Urinary bladder (tissue), 4 donors: ENCODE measurements around the gene AKR1B15. TPM values are rescaled to one million over a fixed set of nuclear protein-coding genes. Genes with fewer than 3 reads are reported as not detected.
"Not testable (repeated sequence)": the region's sequence is repeated elsewhere in the genome, so short reads cannot be mapped to it uniquely, and the experiment has no call there.

ENCODE experiments used
- DNase-seq: peaks from one replicate; pipeline ENCODE4 v3.0.0-alpha.2; 2015; ENCODE audit errors: extremely low spot score
- H3K27ac ChIP-seq: one replicate; pipeline ENCODE4 v1.5.1; 2013; ENCODE audit warnings: low read depth, mild to moderate bottlenecking, moderate library complexity
- H3K36me3 ChIP-seq: one replicate; pipeline ENCODE4 v1.6.1; 2013; ENCODE audit warnings: mild to moderate bottlenecking, moderate library complexity; ENCODE audit not compliant: insufficient read depth
- H3K4me1 ChIP-seq: one replicate; pipeline ENCODE4 v1.6.1; 2013; ENCODE audit warnings: mild to moderate bottlenecking, moderate library complexity; ENCODE audit not compliant: insufficient read depth
- H3K4me3 ChIP-seq: one replicate; pipeline ENCODE4 v1.5.1; 2013; ENCODE audit warnings: low read depth, low read length
- WGBS: extraction: QIAGEN DNeasy Blood & Tissue Kit; methylation state at CpG from one replicate; pipeline ENCODE4 v1.1.7; 2013; 5-methylcytosine and 5-hydroxymethylcytosine counted together
- polyA plus RNA-seq: library from polyadenylated mRNA; stranded (reverse); fragments of 200-250 nt; gene quantifications from one replicate; pipeline ENCODE4 v1.2.3, GENCODE V29; 2013
- total RNA-seq: library from RNA; depleted of rRNA; stranded (reverse); fragments of >200 nt; gene quantifications from one replicate; pipeline ENCODE4 v1.2.3, GENCODE V29; 2014
- donor health status: healthy with polysubstance abuse.
- donor health status: healthy.

AKR1B15 gene
- total and polyA plus RNA-seq, 2 donors, result 0.86 TPM; not detected in 1

DNA sequence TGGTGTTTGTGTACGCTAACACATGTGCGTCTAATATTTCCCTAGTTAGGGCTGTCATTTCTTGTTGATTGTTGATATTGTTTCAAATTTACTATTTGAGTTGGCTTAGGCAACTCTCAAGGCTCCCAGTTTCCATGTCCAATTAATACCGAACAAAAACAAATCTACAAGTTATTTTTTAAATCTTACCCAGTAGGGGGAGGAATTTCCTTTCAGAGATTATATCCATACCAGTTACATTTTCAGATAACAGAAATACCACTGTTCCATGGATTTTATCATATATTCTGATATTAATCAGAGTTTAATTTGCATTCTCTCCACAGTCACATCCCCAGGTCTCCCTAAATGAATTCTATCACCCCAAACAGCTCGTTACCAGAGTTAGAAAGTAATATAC is 28.8 kb upstream of the AKR1B15 start:
- no peaks in the 10 kb centered on the region for H3K36me3 ChIP-seq
- no peak overlapping the region for H3K27ac ChIP-seq
- no peaks in the 10 kb centered on the region for H3K4me1 ChIP-seq
- 71% methylated on average over 4 of the region's 4 CpGs for WGBS
- DNase-seq, result no peak
- no peak overlapping the region for H3K4me3 ChIP-seq

DNA sequence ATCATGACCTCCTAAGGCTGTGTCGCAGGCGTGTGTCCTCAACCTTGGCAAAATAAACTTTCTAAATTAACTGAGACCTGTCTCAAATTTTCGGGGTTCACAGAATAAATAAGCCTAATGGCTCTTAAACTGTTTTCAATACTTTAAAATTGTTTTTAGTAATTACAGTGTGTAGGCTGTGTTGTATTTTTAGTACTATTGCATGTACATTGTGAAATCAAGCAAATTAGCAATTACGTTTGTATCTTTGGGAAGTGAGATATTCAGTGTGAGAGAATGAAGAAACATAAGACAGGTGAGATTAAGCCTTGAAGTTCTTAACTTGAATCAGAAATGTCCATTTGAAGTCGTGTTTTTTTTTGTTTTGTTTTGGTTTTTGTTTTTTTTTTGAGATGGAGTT is 26.3 kb upstream of the AKR1B15 start:
- 82% methylated on average over 5 of the region's 5 CpGs for WGBS
- H3K27ac ChIP-seq, result no peak overlapping the region

DNA sequence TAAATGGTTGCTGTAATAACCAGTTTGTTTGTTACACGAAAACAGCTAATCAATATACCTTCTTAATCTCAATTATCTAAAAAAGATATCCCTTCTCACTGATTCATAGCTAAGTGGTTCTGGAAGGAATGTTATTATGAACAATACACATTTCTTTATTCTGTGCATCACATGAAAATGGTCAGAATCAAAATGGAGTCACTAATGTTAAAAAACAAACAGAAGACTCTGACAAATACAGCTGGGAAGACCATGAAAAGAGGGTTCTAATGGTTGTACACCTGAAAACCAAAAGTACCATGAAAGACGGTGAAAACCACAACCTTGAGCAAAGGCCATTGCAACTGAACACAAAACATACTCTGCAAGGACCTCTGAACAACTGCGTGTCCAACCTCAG is 23.5 kb upstream of the AKR1B15 start:
- not testable (repeated sequence) for DNase-seq, H3K4me3 ChIP-seq, H3K36me3 ChIP-seq, H3K4me1 ChIP-seq, H3K27ac ChIP-seq
- 83% methylated on average over 3 of the region's 3 CpGs for WGBS

More for the DNA sequence above, 26.3 kb upstream of the AKR1B15 start:
- DNase-seq, result no peak
- H3K4me3 ChIP-seq, result no peak overlapping the region
- no peaks in the 10 kb centered on the region for H3K4me1 ChIP-seq
- H3K36me3 ChIP-seq, result no peaks in the 10 kb centered on the region

DNA sequence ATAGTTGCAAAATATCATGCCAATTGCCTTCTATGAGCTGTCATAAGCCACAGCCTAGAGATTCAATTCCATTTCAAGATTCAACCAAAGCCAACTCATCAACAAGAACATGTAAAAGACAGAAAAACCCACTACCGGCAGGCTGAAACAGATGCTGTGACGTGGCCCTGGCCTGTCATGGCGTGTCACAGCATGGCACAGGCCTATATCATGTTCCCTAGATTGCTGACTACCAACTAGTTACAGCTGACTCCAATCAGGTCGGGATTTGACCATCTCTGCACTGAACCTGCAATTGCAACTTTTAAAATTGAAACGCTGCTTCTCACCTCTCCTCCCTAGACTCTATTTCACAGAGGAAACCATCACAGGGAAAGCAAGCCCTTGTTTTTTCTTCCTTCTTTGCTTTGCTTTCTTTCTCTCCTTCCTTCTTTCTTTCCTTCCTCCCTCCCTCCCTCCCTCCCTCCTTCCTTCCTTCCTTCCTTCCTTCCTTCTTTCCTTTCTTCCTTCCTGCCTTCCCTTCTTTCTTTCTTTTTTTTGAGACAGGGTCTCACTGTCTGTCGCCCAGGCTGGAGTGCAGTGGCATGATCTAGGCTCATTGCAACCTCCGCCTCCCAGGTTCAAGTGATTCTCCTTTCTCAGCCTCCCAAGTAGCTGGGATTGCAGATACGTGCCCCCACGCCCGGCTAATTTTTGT is 22.2 kb upstream of the AKR1B15 start:
- not testable (repeated sequence) for DNase-seq, H3K36me3 ChIP-seq, H3K4me3 ChIP-seq, H3K4me1 ChIP-seq
- H3K27ac ChIP-seq, result peak overlapping the region; percentile 32
- WGBS, result 90% methylated on average over 10 of the region's 10 CpGs

DNA sequence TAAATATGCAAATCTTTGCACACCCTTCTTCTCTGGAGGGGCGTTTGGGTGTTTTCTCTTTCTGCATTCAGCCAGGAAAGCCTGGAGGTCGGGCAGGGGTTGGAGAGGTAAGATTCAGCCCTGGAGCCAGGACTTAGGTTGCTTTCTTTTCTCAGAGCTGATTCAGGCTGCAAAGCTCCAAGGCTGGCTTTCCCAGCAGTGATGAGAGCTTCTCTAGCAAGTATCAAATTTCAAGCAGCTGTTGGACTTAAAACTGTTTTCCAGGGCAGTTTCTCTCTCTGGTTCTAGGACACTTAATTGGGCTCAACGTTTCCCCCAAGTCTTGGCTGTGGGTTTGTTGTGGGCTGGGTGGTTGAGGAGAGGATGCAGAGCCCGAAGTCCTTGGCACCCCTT is 20.9 kb upstream of the AKR1B15 start:
- WGBS, result 19% methylated on average over 4 of the region's 4 CpGs
- peak; percentile 23 for DNase-seq
- H3K27ac ChIP-seq, result no peak overlapping the region
- no peaks in the 10 kb centered on the region for H3K36me3 ChIP-seq
- no peaks in the 10 kb centered on the region for H3K4me1 ChIP-seq
- no peak overlapping the region for H3K4me3 ChIP-seq

DNA sequence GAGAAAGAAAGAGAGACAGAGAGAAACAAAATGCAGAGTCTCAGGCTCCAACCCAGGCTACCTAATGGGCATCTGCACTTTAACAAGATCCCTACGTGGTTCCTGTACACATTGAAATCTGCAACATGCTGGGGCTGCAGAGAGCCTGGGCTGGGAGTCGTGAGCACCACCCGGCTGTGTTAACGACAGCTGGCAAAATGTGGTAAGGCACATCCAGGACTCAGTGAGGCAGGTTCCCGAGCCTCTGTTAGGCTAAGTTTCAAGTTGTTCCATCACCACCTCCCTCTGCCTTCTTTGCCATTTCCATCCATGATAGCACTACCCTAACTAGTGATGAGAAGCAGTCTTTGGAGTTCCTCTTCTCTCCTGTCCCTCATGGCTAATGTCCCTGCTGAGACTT is 20.2 kb upstream of the AKR1B15 start:
- Histone ChIP-seq H3K4me3 (no peak overlapping the region), H3K27ac (no peak overlapping the region), H3K36me3 (no peaks in the 10 kb centered on the region), H3K4me1 (no peaks in the 10 kb centered on the region)
- DNase-seq, result no peak
- 69% methylated on average over 5 of the region's 5 CpGs for WGBS

DNA sequence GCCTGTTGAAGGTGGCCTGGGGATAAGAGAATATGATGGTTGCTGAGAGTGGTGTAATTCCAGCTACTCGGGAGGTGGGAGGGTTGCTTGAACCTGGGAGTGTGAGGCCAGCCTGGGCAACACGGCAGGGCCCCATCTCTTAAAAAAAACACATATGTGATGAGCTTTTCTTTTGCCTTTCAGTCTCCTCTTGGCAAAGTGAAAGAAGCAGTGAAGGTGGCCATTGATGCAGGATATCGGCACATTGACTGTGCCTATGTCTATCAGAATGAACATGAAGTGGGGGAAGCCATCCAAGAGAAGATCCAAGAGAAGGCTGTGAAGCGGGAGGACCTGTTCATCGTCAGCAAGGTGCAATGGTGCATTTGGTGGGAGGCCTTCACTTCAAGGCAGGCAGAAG is 18.4 kb upstream of the AKR1B15 start:
- no peaks in the 10 kb centered on the region for H3K36me3 ChIP-seq
- H3K27ac ChIP-seq, result no peak overlapping the region
- no peak overlapping the region for H3K4me3 ChIP-seq
- no peak for DNase-seq
- WGBS, result 91% methylated on average over 5 of the region's 5 CpGs
- H3K4me1 ChIP-seq, result peaks cover 2% of the 10 kb centered on the region

DNA sequence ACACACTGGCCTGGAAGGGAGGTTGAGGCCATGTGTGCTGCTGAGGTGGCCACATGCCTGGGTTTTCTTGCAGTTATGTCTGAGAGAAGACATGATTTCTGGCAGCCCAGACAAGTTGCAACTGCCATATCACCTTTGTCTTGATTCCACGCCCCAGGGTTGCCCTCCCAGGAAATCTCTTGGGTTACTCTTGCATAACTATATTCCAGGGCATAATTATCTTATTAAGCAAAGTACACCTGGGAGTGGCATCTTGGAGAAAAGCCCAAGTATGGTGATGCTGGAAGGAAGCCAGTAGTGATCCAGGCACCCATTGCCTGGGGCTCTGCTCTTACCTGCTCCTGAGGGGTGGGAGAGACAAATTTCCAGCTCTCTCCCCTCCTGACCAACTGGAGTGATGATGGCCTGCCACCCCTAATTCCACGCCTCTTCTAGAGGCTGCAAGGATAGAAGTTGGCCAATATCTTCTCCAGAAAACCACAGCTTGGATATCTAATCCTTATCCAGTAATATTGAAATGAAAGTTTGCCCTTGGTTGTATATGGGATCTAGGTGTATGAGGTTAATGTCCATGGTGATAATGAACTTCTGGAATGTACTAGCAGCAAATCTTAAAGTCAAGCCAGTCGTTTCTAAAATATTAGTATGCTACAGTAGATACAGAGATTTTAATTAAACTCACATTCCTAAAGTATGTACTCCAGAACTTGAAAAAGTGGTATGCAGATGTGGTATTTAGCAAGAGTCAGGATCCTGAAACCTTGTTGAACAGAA is 16.5 kb upstream of the AKR1B15 start:
- Histone ChIP-seq H3K4me3 (no peak overlapping the region), H3K36me3 (no peaks in the 10 kb centered on the region), H3K27ac (peak overlapping the region; percentile 69), H3K4me1 (peaks cover 2% of the 10 kb centered on the region)
- no peak for DNase-seq
- WGBS, result 82% methylated on average over 3 of the region's 3 CpGs

DNA sequence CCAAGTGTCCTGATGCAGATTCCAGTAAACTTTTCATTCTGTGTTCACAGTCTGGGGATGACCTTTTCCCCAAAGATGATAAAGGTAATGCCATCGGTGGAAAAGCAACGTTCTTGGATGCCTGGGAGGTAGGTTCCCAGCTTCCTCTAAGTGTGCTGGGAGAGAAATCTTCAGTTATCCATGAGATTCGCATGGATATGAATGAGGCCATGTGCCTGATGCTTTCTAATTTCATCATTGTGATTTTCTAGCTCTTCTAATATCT is 16.0 kb upstream of the AKR1B15 start:
- peaks cover 2% of the 10 kb centered on the region for H3K4me1 ChIP-seq
- H3K36me3 ChIP-seq, result no peaks in the 10 kb centered on the region
- 93% methylated on average over 3 of the region's 3 CpGs for WGBS
- H3K27ac ChIP-seq, result no peak overlapping the region
- no peak overlapping the region for H3K4me3 ChIP-seq
- no peak for DNase-seq

DNA sequence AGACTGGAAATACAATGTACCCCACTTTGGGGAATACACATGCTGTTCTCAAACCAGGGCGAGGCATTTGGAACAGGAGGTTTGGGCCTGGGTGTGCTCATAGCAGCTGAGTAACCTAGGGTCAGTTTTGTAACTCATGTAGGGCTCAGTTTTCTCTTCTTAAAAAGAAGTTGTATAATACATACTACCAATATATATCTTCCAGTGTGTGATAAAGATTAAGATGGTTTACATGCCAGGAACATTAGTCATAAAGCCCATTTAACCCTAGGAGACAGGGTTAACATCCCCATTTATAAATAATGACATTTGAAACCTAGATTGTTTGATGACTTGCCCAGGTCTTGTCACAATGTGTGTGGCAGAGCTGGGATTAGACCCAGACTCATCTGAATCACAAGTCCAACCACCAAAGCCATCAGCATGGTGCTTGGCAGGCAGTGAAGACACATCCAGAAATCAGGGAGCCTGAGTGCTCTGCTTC is 15.6 kb upstream of the AKR1B15 start:
- Histone ChIP-seq H3K4me1 (peaks cover 2% of the 10 kb centered on the region), H3K4me3 (no peak overlapping the region), H3K27ac (no peak overlapping the region), H3K36me3 (no peaks in the 10 kb centered on the region)
- DNase-seq, result no peak
- WGBS, result 82% methylated on average over 1 of the region's 1 CpG

DNA sequence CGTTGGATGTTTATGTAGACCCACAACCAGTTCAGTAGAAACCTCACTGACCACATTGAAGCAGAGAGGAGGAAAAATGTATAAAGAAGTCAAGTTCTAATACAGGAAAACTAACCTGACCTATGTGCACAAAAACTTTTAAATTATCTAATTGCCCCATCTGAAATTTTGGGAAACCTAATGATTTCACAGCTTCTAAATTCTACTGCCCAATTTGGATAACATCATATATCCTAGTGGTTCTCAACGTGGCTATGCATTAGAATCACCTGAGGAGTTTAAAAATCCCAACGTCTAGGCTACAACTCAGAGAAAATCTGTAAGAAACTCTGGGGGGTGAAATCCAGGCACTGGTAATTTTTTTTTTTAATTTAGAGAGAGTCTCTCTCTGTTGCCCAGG is 14.3 kb upstream of the AKR1B15 start:
- Histone ChIP-seq H3K4me3 (no peak overlapping the region), H3K27ac (peak overlapping the region; percentile 58), H3K36me3 (no peaks in the 10 kb centered on the region), H3K4me1 (peaks cover 2% of the 10 kb centered on the region)
- no peak for DNase-seq
- WGBS, result 81% methylated on average over 3 of the region's 3 CpGs

DNA sequence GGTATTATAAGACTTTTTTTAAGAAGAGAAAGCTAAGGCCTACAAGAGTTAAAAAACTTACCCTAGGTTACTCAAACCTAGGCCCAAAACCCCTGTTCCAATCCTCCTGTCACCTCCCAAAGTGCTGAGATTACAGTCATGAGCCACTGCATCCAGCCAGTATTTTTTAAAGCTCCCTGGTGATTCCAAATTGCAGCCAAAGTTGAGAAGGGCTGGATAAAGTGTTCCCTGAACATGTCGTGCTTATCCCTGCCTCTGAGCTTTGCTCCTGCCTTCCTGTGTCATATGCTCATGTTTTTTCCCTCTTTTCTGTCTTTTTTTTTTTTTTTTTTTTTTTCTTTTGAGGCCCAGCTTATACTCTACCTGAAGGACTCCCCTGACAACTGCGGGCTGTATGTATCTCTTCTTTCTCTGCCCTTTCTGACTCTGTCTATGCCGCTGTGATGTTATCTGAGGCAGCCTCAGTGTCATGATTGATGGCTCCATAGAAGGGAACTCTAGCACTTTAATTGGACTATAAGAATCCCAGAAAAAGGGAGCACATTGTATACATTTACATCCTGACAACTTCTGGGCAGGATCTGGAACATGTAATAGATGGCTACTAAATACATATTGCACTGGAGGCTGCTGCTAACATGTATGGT is 13.5 kb upstream of the AKR1B15 start:
- Histone ChIP-seq H3K36me3 (no peaks in the 10 kb centered on the region), H3K4me3 (no peak overlapping the region), H3K4me1 (peaks cover 2% of the 10 kb centered on the region), H3K27ac (peak overlapping the region; percentile 51)
- DNase-seq, result no peak
- WGBS, result 43% methylated on average over 3 of the region's 3 CpGs

DNA sequence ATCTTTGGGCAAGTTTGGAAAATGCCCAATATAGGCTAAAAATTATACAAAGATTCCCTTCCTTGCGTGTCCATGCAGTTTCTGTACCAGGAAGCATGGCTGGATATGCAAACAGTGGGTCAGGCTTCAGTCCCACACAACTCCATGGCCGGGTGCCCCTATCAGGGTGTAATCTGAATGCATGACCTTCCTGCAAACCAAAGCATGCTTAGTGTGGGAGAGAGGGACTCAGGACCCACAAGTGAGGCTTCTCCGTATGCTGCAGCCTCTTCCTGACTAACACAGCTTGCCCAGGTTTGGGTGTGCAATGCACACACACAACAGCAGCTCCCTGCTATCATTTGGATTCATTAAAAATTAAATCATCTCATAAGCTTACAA is 13.0 kb upstream of the AKR1B15 start:
- WGBS, result 78% methylated on average over 3 of the region's 3 CpGs
- Histone ChIP-seq H3K36me3 (no peaks in the 10 kb centered on the region), H3K27ac (peak overlapping the region; percentile 51), H3K4me3 (no peak overlapping the region), H3K4me1 (peaks cover 2% of the 10 kb centered on the region)
- DNase-seq, result no peak

DNA sequence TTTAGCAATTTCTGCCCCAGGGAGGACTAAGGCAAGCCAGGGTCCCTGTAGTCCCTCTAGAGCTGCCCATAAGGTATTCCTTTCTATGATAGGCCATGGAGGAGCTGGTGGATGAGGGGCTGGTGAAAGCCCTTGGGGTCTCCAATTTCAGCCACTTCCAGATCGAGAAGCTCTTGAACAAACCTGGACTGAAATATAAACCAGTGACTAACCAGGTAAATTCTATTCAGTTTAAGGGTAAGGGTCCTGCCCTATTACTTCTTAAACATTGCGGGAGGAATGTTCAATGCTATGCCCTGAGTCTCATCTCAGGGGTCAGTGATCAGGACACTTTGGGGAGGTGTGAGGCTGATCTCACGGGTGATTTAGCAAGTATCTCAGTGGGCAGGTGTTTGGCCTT is 12.4 kb upstream of the AKR1B15 start:
- WGBS, result 93% methylated on average over 3 of the region's 3 CpGs

More for the DNA sequence above, 12.4 kb upstream of the AKR1B15 start:
- H3K36me3 ChIP-seq, H3K4me1 ChIP-seq, DNase-seq, H3K27ac ChIP-seq, H3K4me3 ChIP-seq: not testable (repeated sequence)
